ENCODE data around the gene ATP11C.

GRCh38 chrX:139889760-139890159 lies 43.1 kb downstream of the ATP11C start:
- TF ChIP-seq CTCF (IDR thresholded peaks at IDR 0.05; ENCODE audit: poor library complexity) (no peak), EZH2 (IDR thresholded peaks at IDR 0.05; ENCODE audit: borderline replicate concordance) (no peak), EZH2phosphoT487 (IDR thresholded peaks at IDR 0.05; ENCODE audit: low read depth, severe bottlenecking, unreplicated experiment) (no peak)

All from hepatocyte (in vitro differentiated cells).